Measurements from ENCODE around the gene ANP32E. TPM values are rescaled to one million over a fixed set of nuclear protein-coding genes. Genes with fewer than 3 reads are reported as not detected.

Gene ANP32E
- total RNA-seq, 1 experiment from 2014 or later = 95.1 TPM

GRCh38 chr1:150183061-150183460 is 52.9 kb downstream of the ANP32E start:
- CTCF ChIA-PET = no interaction called here
- Histone ChIP-seq H3K9me2 (ENCODE audit: insufficient read depth) (no peaks in the 10 kb centered on the region), H3K4me2 (ENCODE audit: low read length) (no peak overlapping the region), H2AFZ (ENCODE audit: low read depth, low read length, poor library complexity, severe bottlenecking) (no peak overlapping the region), H3K9me3 (ENCODE audit: control insufficient read depth in 1 of 2, insufficient read depth in 1 of 2, low read depth in 1 of 2, low read length in 2 of 2) (no peaks in the 10 kb centered on the region), H3K27me3 (ENCODE audit: insufficient read depth, low read length) (no peaks in the 10 kb centered on the region), H3K4me3 (replicated peaks in 1 of 2; ENCODE audit: low read depth in 1 of 2, low read length in 2 of 2) (no peak overlapping the region), H3K9ac (ENCODE audit: low read length) (no peak overlapping the region), H3K79me2 (ENCODE audit: insufficient read depth, low read length) (no peaks in the 10 kb centered on the region), H3K36me3 (ENCODE audit: control insufficient read depth in 1 of 2, insufficient read depth in 2 of 2, low read length in 2 of 2) (no peaks in the 10 kb centered on the region), H3K4me1 (ENCODE audit: control insufficient read depth in 1 of 2, insufficient read depth in 2 of 2, low read length in 2 of 2) (peaks cover 14 to 23% of the 10 kb centered on the region in 2 experiments), H3K27ac (ENCODE audit: low read depth, low read length) (no peak overlapping the region), H4K20me1 (ENCODE audit: insufficient read depth) (no peaks in the 10 kb centered on the region)
- POLR2A ChIA-PET = no interaction called here
- DNase-seq (ENCODE audit: low read depth, low spot score) (no peak), ATAC-seq (no peak)
- no TSS peak for BruUV-seq (replicated peaks)
- RAD21 ChIA-PET (ENCODE audit: low non-redundant PET in 1 of 2, low total read pairs in 2 of 2, uncharacterized antibody in 2 of 2, unreplicated experiment in 2 of 2) = no interaction called here
- TF ChIP-seq EGR1 (IDR thresholded peaks at IDR 0.05; ENCODE audit: low read depth) (no peak), POLR2A (IDR thresholded peaks at IDR 0.05; ENCODE audit: borderline replicate concordance, extremely low read depth, insufficient read depth, insufficient read length) (no peak), EZH2phosphoT487 (IDR thresholded peaks at IDR 0.05; ENCODE audit: borderline replicate concordance) (no peak), MAX (IDR thresholded peaks at IDR 0.05) (no peak), CBX3 (IDR thresholded peaks at IDR 0.05; ENCODE audit: low read depth) (no peak), TCF7L2 (IDR thresholded peaks at IDR 0.05; ENCODE audit: borderline replicate concordance, extremely low read depth, insufficient read depth, insufficient read length) (no peak), FOSL1 (IDR thresholded peaks at IDR 0.05; ENCODE audit: low read depth) (no peak), SP1 (IDR thresholded peaks at IDR 0.05; ENCODE audit: low read depth) (no peak), ELF1 (IDR thresholded peaks at IDR 0.05; ENCODE audit: borderline replicate concordance, low read depth) (no peak)
- intact Hi-C loops (cut with micrococcal nuclease) = no loop called here

- Histone ChIP-seq H3K9me3 (ENCODE audit: control insufficient read depth in 1 of 2, insufficient read depth in 1 of 2, low read depth in 1 of 2, low read length in 2 of 2) (no peaks in the 10 kb centered on the region), H3K4me2 (ENCODE audit: low read length) (no peak overlapping the region), H3K9ac (ENCODE audit: low read length) (no peak overlapping the region), H2AFZ (ENCODE audit: low read depth, low read length, poor library complexity, severe bottlenecking) (no peak overlapping the region), H3K9me2 (ENCODE audit: insufficient read depth) (no peaks in the 10 kb centered on the region), H3K4me1 (ENCODE audit: control insufficient read depth in 1 of 2, insufficient read depth in 2 of 2, low read length in 2 of 2) (peaks cover 12 to 17% of the 10 kb centered on the region in 2 experiments), H3K27ac (ENCODE audit: low read depth, low read length) (no peak overlapping the region), H4K20me1 (ENCODE audit: insufficient read depth) (no peaks in the 10 kb centered on the region), H3K36me3 (ENCODE audit: control insufficient read depth in 1 of 2, insufficient read depth in 2 of 2, low read length in 2 of 2) (no peaks in the 10 kb centered on the region), H3K27me3 (ENCODE audit: insufficient read depth, low read length) (no peaks in the 10 kb centered on the region), H3K4me3 (replicated peaks in 1 of 2; ENCODE audit: low read depth in 1 of 2, low read length in 2 of 2) (no peak overlapping the region), H3K79me2 (ENCODE audit: insufficient read depth, low read length) (no peaks in the 10 kb centered on the region)
- ChIA-PET RAD21 (ENCODE audit: low non-redundant PET in 1 of 2, low total read pairs in 2 of 2, uncharacterized antibody in 2 of 2, unreplicated experiment in 2 of 2) (no interaction called here), POLR2A (no interaction called here), CTCF (no interaction called here)
- intact Hi-C loops (cut with micrococcal nuclease) = no loop called here
- TF ChIP-seq REST (IDR thresholded peaks at IDR 0.05; ENCODE audit: low read depth) = no peak
- TF ChIP-seq TCF7L2 (IDR thresholded peaks at IDR 0.05; ENCODE audit: borderline replicate concordance, extremely low read depth, insufficient read depth, insufficient read length) = no peak
- no peak for TF ChIP-seq SP1 (IDR thresholded peaks at IDR 0.05; ENCODE audit: low read depth)
- TF ChIP-seq EZH2 (IDR thresholded peaks at IDR 0.05) = no peak
- BruUV-seq (replicated peaks) = no TSS peak
- ATAC-seq (no peak), DNase-seq (ENCODE audit: low read depth, low spot score) (no peak)
These were observed 53.7 kb downstream of the ANP32E start for GRCh38 chr1:150182247-150182646.
